B cell (primary cell): ENCODE measurements around the gene ID3. TPM values are rescaled to one million over a fixed set of nuclear protein-coding genes. Genes with fewer than 3 reads are reported as not detected.

Experiments used
- ATAC-seq: fragments of 200-7000 bp; cut with Tn5 transposase; one replicate; pipeline ENCODE4 v1.10.0; 2021; ENCODE audit warnings: low read depth, mild to moderate bottlenecking, moderate number of reproducible peaks, moderate library complexity
- CTCF ChIA-PET: fragments of 350-600 bp; sonication (Branson Sonifier 250); formaldehyde crosslinking; loops from one replicate; lab custom pipeline; 2021; ENCODE audit warnings: antibody characterized with exemption, inconsistent platforms; lab: Charles Lee
- POLR2A ChIA-PET: fragments of 350-600 bp; sonication (Branson Sonifier 250); formaldehyde crosslinking; loops from one replicate; lab custom pipeline; 2021; ENCODE audit warnings: antibody characterized with exemption; lab: Charles Lee
- DNase-seq: peaks from one replicate; pipeline ENCODE4 v3.0.0; 2013
- H2AFZ ChIP-seq: 2 replicates; pipeline ENCODE4 v1.6.1; 2012; ENCODE audit warnings: mild to moderate bottlenecking, low read depth, low read length; ENCODE audit not compliant: insufficient read depth, poor library complexity, severe bottlenecking
- H3K27ac ChIP-seq, 2 donors: 1 replicate in 1 of 2; 2 replicates in 1 of 2; pipeline ENCODE4 v1.5.1; 2012 to 2013; ENCODE audit warnings: low read length in 2 of 2, mild to moderate bottlenecking in 2 of 2, moderate library complexity in 1 of 2
- H3K27me3 ChIP-seq, 4 experiments: fragments of 200-600 bp in 1 of 4; sonication (generic) in 1 of 4; replicated peaks in 1 of 4; 1 replicate in 2 of 4; 2 replicates in 2 of 4; pipeline versions ENCODE4 v1.6.1 to v1.7.0; 2013 to 2016; ENCODE audit warnings: low read length in 3 of 4, mild to moderate bottlenecking in 2 of 4, mixed read lengths in 1 of 4, moderate library complexity in 1 of 4; ENCODE audit not compliant: insufficient read depth in 4 of 4, control insufficient read depth in 3 of 4; ENCODE audit errors: control extremely low read depth in 1 of 4
- H3K36me3 ChIP-seq, 2 experiments: replicated peaks in 1 of 2; 1 replicate in 1 of 2; 2 replicates in 1 of 2; pipeline versions ENCODE4 v1.6.1 to v1.7.1; 2013; ENCODE audit warnings: low read length in 1 of 2; ENCODE audit not compliant: insufficient read depth in 2 of 2, control insufficient read depth in 1 of 2; ENCODE audit errors: control extremely low read depth in 1 of 2, extremely low read depth in 1 of 2
- H3K4me1 ChIP-seq, 2 donors: fragments of 200-600 bp in 1 of 2; sonication (generic) in 1 of 2; 1 replicate in 1 of 2; 2 replicates in 1 of 2; pipeline versions ENCODE4 v1.5.1 to v1.6.1; 2013 to 2017; ENCODE audit warnings: low read length in 2 of 2; ENCODE audit not compliant: control insufficient read depth in 2 of 2, insufficient read depth in 2 of 2
- H3K4me2 ChIP-seq: replicated peaks from 2 replicates; pipeline ENCODE3; 2012; ENCODE audit warnings: mild to moderate bottlenecking, low read depth, low read length; ENCODE audit not compliant: poor library complexity, severe bottlenecking
- H3K4me3 ChIP-seq, 5 experiments: fragments of 200-600 bp in 1 of 5; sonication (generic) in 1 of 5; 1 replicate in 3 of 5; 2 replicates in 2 of 5; pipeline versions ENCODE4 v1.5.1 to v1.7.0; 2011 to 2016; ENCODE audit warnings: low read length in 4 of 5, mild to moderate bottlenecking in 4 of 5, low read depth in 2 of 5, control low read depth in 1 of 5, moderate library complexity in 1 of 5; ENCODE audit not compliant: insufficient read depth in 1 of 5; ENCODE audit errors: control extremely low read depth in 1 of 5, extremely low read depth in 1 of 5
- H3K79me2 ChIP-seq: fragments of 200-600 bp; sonication (generic); one replicate; pipeline ENCODE4 v1.6.0; 2016; ENCODE audit warnings: low read length; ENCODE audit not compliant: control insufficient read depth, insufficient read depth
- H3K9ac ChIP-seq: fragments of 200-600 bp; sonication (generic); 2 replicates; pipeline ENCODE4 v1.6.1; 2017; ENCODE audit warnings: mild to moderate bottlenecking, low read length, moderate library complexity
- H3K9me3 ChIP-seq, 3 donors: one replicate each; pipeline versions ENCODE4 v1.6.1 to v1.7.1; 2013; ENCODE audit warnings: low read length in 2 of 3; ENCODE audit not compliant: control insufficient read depth in 2 of 3, insufficient read depth in 1 of 3; ENCODE audit errors: control extremely low read depth in 1 of 3
- H4K20me1 ChIP-seq: 2 replicates; pipeline ENCODE4 v1.6.0; 2012; ENCODE audit warnings: mild to moderate bottlenecking, low read length; ENCODE audit not compliant: insufficient read depth, control insufficient read depth, poor library complexity, severe bottlenecking
- H3K27ac Mint-ChIP-seq: one replicate; pipeline ENCODE4 v1.8.0; 2021; ENCODE audit warnings: mixed read lengths
- H3K27me3 Mint-ChIP-seq: one replicate; pipeline ENCODE4 v1.8.0; 2021; ENCODE audit warnings: mixed read lengths
- H3K4me1 Mint-ChIP-seq: one replicate; pipeline ENCODE4 v1.8.0; 2021; ENCODE audit warnings: mixed read lengths
- H3K4me3 Mint-ChIP-seq: one replicate; pipeline ENCODE4 v1.8.0; 2021; ENCODE audit warnings: mixed read lengths
- H3K9me3 Mint-ChIP-seq: one replicate; pipeline ENCODE4 v1.8.0; 2022; ENCODE audit warnings: mixed read lengths; ENCODE audit not compliant: insufficient read depth
- CTCF ChIP-seq: fragments of 200-600 bp; IDR thresholded peaks from one replicate; pipeline ENCODE4 v1.8.0; 2022; ENCODE audit warnings: antibody characterized with exemption, mild to moderate bottlenecking
- EZH2 ChIP-seq: IDR thresholded peaks from 2 replicates; pipeline ENCODE4 v1.6.1; 2012; ENCODE audit warnings: borderline replicate concordance, low read depth, mild to moderate bottlenecking, moderate library complexity, low read length; ENCODE audit not compliant: insufficient read depth, poor library complexity, severe bottlenecking
- WGBS: methylation state at CpG from one replicate; pipeline ENCODE4 v1.1.5; 2013; ENCODE audit warnings: missing lambda C conversion rate; ENCODE audit not compliant: insufficient coverage; 5-methylcytosine and 5-hydroxymethylcytosine counted together
- intact Hi-C: fragments of 100-400 bp; cut with micrococcal nuclease; formaldehyde crosslinking; loops from one replicate; pipeline ENCODE4 v1.10.0; 2022
- polyA plus RNA-seq: library from polyadenylated mRNA; depleted of rRNA; stranded (reverse); fragments of >200 nt; gene quantifications from 2 replicates; pipeline ENCODE4 v1.2.3, GENCODE V29; 2012
- total RNA-seq, 2 donors: library from RNA; stranded (reverse); fragments of 120-200 nt in 1 of 2; gene quantifications; 1 replicate in 1 of 2; 2 replicates in 1 of 2; pipeline versions ENCODE4 v1.2.3 to v1.2.4, GENCODE V29; 2013 to 2022

The ID3 gene
- total and polyA plus RNA-seq, 2 donors (not counting 1 experiment from before 2014, with no cell fraction given) = 212 to 367 TPM

DNA sequence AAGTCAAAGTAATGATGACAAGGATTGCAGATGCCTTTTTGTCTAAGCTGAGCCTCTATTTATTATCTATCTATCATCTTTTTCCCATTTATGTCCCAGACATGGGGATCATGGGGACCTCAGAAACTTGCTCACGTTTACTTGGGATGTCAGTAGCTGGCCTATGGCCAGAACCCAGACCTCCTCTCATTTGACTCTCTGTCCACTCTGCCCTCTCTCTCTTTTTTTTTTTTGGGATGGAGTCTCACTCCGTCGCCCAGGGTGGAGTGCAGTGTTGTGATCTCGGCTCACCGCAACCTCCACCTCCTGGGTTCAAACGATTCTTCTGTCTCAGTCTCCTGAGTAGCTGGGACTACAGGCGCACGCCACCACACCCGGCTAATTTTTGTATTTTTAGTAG is 3.7 kb upstream of the ID3 start:
- intact Hi-C loops = no loop called here
- Mint-ChIP-seq H3K27ac (peak overlapping the region; percentile 80), H3K9me3 (no peaks in the 10 kb centered on the region), H3K27me3 (no peaks in the 10 kb centered on the region), H3K4me1 (peaks cover 59% of the 10 kb centered on the region), H3K4me3 (peak overlapping the region; percentile 47)
- ATAC-seq (no peak), DNase-seq (no peak)
- Histone ChIP-seq H3K27me3 (no peaks in the 10 kb centered on the region), H3K4me3 (no peak overlapping the region), H3K27ac (peak overlapping the region in 1 of 2 donors; percentile 91), H2AFZ (peak overlapping the region; percentile 27), H4K20me1 (peaks cover 13% of the 10 kb centered on the region), H3K4me1 (peaks cover 54 to 63% of the 10 kb centered on the region in 2 donors), H3K36me3 (peaks cover 0 to 7% of the 10 kb centered on the region in 2 experiments), H3K9me3 (no peaks in the 10 kb centered on the region), H3K4me2 (peak overlapping the region; percentile 98), H3K79me2 (peaks cover 16% of the 10 kb centered on the region), H3K9ac (no peak overlapping the region)
- POLR2A ChIA-PET = interaction anchor here (0.6 to 1.1 kb wide), 3 partner anchors 13 to 200 kb away, joined by 3 to 4 read pairs (median 4); no protein-coding TSS in a partner anchor
- TF ChIP-seq CTCF (no peak), EZH2 (no peak)
- CTCF ChIA-PET = interaction anchor here (2.8 to 41.7 kb wide), 5 partner anchors 11 to 71 kb away, joined by 8 to 1420 read pairs (median 179); no protein-coding TSS in a partner anchor
- WGBS = 71% methylated on average over 1 of the region's 9 CpGs
